ENCODE results near the gene KDM6A.

The KDM6A gene

DNA sequence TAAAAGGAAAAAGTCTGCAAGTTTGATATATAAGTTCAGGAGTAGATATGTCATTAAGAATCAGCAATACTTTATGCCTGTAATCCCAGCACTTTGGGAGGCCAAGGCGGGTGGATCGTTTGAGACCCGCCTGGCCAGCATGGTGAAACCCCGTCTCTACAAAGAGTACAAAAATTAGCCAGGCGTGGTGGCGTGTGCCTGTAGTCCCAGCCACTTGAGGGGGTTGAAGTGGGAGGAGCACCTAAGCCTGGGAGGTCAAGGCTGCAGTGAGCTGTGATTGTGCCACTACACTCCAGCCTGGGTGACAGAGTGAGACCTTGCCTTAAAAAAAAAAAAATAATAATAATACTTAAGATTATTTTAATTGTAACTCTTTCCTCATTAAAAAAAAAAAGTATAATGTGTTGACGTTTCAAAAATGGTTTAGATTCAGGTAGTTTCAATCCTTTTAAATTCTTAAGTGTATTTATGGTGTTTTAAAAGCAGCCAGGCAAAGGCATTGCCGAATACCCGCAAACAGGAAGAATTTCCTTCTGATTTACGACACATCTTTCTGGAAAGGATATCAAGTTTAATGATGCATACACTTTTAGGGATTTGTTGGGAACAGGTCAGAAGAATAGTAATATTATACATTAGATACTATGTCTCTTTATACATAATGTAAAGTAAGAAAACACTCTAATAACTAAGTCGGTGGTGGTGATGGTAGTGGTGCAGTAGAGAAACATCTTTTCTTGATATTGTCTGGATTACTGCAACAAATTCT lies 80.9 kb downstream of the KDM6A start:
- peaks cover 100% of the 10 kb centered on the region for H4K20me1 ChIP-seq

DNA sequence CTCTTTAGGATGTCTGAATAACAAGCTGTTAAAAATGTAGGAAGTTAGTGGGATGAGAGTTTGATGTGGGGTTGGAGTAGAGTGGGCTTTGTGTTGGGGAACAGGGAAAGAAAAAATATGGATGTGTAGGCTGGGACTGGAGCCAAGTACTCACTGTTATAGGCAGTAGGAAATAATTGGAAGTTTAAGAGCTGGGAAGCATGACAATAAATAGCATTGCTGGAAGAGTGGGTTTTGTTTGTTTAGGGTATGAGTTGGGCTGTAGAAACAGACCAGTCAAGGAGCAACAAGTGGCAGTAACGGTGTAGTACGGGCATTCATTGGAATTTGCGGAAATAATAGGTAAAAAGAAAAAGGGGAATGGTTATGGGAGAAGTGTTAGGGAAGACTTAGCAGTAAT lies 81.6 kb downstream of the KDM6A start:
- H3K9me3 ChIP-seq = peaks cover 52% of the 10 kb centered on the region
- no peak for TF ChIP-seq Cebpa-rat (IDR thresholded peaks at IDR 0.05)
- no peak overlapping the region for H3K9ac ChIP-seq
- peaks cover 99% of the 10 kb centered on the region for H4K20me1 ChIP-seq
- H3K4me2 ChIP-seq = no peak overlapping the region
- no peak overlapping the region for H3K27ac ChIP-seq
- no peak overlapping the region for H3K4me3 ChIP-seq
- H3K36me3 ChIP-seq = peaks cover 30% of the 10 kb centered on the region
- no peaks in the 10 kb centered on the region for H3K27me3 ChIP-seq
- no peaks in the 10 kb centered on the region for H3K4me1 ChIP-seq

More for the DNA sequence above, 80.9 kb downstream of the KDM6A start:
- no peaks in the 10 kb centered on the region for H3K4me1 ChIP-seq
- no peak overlapping the region for H3K27ac ChIP-seq
- no peaks in the 10 kb centered on the region for H3K27me3 ChIP-seq
- peaks cover 30% of the 10 kb centered on the region for H3K36me3 ChIP-seq
- H3K4me3 ChIP-seq = no peak overlapping the region
- H3K9ac ChIP-seq = no peak overlapping the region
- no peak for TF ChIP-seq Cebpa-rat (IDR thresholded peaks at IDR 0.05)
- H3K9me3 ChIP-seq = peaks cover 59% of the 10 kb centered on the region
- H3K4me2 ChIP-seq = no peak overlapping the region

DNA sequence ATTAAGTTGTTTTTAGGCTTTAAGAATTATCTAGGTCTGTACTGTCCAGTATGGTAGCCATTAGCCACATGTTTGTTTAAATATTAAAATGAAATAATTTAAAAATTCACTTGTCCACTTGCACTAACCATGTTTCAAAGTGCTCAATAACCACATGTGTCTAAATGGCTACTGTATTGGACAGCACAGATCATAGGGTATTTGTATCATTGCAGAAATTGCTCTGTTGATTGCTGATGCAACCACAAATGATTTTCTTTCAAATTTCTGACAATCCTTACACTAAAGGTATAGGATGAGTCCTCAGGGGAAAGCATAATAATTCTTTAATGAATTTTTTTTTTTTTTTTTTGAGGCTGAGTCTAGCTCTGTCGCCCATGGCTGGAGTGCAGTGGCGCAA lies 84.9 kb downstream of the KDM6A start:
- H3K9ac ChIP-seq = no peak overlapping the region
- no peaks in the 10 kb centered on the region for H3K4me1 ChIP-seq
- no peak overlapping the region for H3K27ac ChIP-seq
- no peak overlapping the region for H3K4me2 ChIP-seq
- H4K20me1 ChIP-seq = peaks cover 99% of the 10 kb centered on the region
- peaks cover 21% of the 10 kb centered on the region for H3K36me3 ChIP-seq
- no peaks in the 10 kb centered on the region for H3K27me3 ChIP-seq
- H3K9me3 ChIP-seq = peaks cover 24% of the 10 kb centered on the region
- no peak for TF ChIP-seq Cebpa-rat (IDR thresholded peaks at IDR 0.05)
- no peak overlapping the region for H3K4me3 ChIP-seq

DNA sequence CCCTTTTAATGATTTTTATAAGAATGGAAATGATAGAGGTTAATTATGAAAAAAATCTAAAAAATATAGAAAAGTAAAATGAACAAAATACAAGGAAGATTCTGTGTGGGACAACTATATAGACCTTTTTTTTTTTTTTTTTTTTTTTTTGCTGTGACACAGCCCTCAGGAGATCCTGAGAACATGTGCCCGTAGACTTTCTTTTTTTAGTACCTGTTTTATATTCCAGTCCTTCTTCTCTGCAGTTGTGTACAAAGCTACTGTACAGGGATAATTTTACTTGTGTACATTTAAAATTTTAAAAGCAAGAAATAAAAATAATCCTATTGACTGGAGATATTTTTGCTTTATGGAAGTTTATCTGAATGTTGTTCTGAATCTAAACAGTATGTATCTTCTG lies 85.5 kb downstream of the KDM6A start:
- Histone ChIP-seq H3K4me3 (no peak overlapping the region), H3K36me3 (peaks cover 22% of the 10 kb centered on the region), H4K20me1 (peaks cover 97% of the 10 kb centered on the region), H3K9ac (no peak overlapping the region), H3K27me3 (no peaks in the 10 kb centered on the region), H3K4me1 (no peaks in the 10 kb centered on the region), H3K27ac (no peak overlapping the region), H3K4me2 (no peak overlapping the region), H3K9me3 (peaks cover 26% of the 10 kb centered on the region)
- TF ChIP-seq Cebpa-rat (IDR thresholded peaks at IDR 0.05) = no peak

DNA sequence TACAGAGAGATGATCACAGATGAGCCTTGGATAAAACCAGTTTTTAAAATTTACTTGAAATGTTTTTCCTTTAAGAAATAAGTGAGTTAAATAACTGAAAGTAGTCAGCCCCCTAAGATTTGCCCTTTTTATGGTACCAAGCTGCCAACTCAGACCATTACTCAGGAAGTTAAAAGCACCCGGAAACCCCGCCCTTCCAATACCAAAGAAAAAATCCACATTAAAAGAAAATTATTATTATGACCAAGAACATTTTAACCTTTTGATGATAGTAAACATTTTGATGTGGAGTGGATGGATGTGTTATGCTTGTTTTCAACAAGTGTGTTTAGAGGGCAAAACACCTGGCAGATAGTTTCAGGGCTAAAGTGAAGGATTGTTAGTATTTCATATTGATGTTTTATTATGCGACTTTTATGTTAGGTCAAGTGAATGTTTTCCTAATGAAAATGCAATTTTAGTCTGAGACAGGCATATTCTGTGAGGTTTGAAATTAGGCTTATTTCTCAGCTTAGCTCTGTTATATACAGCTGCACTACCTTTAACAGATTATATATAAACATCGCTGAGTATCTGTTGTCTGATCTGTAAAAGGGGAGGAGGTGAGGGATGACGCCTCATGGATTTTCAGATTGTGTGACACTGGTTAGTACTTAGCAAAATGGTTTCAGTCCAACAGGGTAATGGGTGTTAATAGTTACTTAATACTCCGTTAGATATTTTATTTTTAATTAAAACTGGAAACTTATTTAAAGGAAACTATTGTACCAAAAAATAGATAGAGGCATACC lies 89.0 kb downstream of the KDM6A start:
- no peak for TF ChIP-seq Cebpa-rat (IDR thresholded peaks at IDR 0.05)
- Histone ChIP-seq H3K4me2 (no peak overlapping the region), H3K27me3 (no peaks in the 10 kb centered on the region), H3K4me1 (no peaks in the 10 kb centered on the region), H4K20me1 (peaks cover 74% of the 10 kb centered on the region), H3K27ac (no peak overlapping the region), H3K9me3 (peaks cover 40% of the 10 kb centered on the region), H3K4me3 (no peak overlapping the region), H3K9ac (no peak overlapping the region), H3K36me3 (peaks cover 50% of the 10 kb centered on the region)

DNA sequence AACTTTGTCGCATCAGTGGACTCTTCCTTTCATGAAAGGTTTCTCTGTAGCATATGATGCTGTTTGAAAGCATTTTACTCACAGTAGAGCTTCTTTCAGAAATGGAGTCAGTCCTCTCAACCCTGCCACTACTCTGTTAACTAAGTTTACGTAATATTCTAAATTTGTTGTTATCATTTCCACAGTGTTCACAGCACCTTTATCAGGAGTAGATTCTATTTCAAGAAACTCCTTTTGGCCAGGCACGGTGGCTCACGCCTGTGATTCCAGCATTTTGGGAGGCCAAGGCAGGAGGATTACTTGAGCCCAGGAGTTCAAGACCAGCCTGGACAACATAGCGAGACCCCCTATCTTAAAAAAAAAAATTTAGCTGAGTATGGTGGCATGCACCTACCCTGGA lies 90.0 kb downstream of the KDM6A start:
- Histone ChIP-seq H3K9ac (no peak overlapping the region), H3K4me1 (no peaks in the 10 kb centered on the region), H3K27ac (no peak overlapping the region), H3K4me2 (no peak overlapping the region), H3K36me3 (peaks cover 60% of the 10 kb centered on the region), H3K27me3 (no peaks in the 10 kb centered on the region), H3K9me3 (peaks cover 41% of the 10 kb centered on the region), H3K4me3 (no peak overlapping the region), H4K20me1 (peaks cover 72% of the 10 kb centered on the region)
- TF ChIP-seq Cebpa-rat (IDR thresholded peaks at IDR 0.05) = no peak

DNA sequence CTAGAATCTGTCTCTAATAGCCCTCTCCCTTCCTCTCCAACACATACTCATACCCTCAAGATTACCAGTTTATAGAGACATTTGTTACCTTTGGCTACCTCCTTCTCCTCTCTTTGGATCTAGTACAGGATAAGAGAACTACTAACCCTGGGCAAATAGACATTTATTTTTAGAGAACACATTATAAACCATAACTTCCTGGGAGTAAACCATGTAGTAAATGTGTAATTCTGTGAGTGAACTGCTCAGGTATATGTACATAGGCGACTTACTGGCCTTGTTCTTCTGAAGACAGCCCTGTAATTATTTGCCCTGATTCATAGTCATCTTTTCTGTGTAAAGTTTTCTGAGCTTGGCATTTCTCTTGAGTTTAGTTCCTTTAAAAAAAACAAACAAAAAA lies 94.2 kb downstream of the KDM6A start:
- H3K9ac ChIP-seq = no peak overlapping the region
- TF ChIP-seq Cebpa-rat (IDR thresholded peaks at IDR 0.05) = no peak
- H3K27ac ChIP-seq = no peak overlapping the region
- no peak overlapping the region for H3K4me2 ChIP-seq
- no peaks in the 10 kb centered on the region for H3K4me1 ChIP-seq
- H4K20me1 ChIP-seq = peaks cover 68% of the 10 kb centered on the region
- no peaks in the 10 kb centered on the region for H3K27me3 ChIP-seq
- no peak overlapping the region for H3K4me3 ChIP-seq
- peaks cover 65% of the 10 kb centered on the region for H3K9me3 ChIP-seq
- H3K36me3 ChIP-seq = peaks cover 80% of the 10 kb centered on the region

DNA sequence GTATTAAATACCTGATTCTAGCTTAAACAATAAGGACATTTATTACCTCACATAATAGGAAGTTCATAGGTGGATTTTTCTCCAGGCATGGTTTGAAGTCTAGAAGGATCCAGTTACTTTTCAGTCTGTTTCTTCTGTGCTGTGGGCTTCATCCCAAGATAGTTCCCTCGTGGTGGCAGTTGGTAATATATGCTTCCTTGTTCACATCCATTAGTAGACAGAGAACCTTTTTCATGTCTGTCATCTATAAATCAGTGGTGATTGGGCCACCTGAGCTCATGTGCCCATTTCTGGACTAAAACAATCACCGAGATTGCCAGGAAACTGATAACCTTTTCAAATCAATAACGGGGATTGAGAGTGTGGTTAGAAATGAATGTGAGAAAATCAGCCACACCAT lies 97.7 kb downstream of the KDM6A start:
- H3K4me2 ChIP-seq = no peak overlapping the region
- H3K9me3 ChIP-seq = peaks cover 68% of the 10 kb centered on the region
- no peak overlapping the region for H3K4me3 ChIP-seq
- H3K27me3 ChIP-seq = no peaks in the 10 kb centered on the region
- H3K27ac ChIP-seq = no peak overlapping the region
- peaks cover 45% of the 10 kb centered on the region; the same call in 1 of the 2 replicates for H4K20me1 ChIP-seq
- no peaks in the 10 kb centered on the region for H3K4me1 ChIP-seq
- no peak for TF ChIP-seq Cebpa-rat (IDR thresholded peaks at IDR 0.05)
- H3K9ac ChIP-seq = no peak overlapping the region
- H3K36me3 ChIP-seq = peaks cover 78% of the 10 kb centered on the region

DNA sequence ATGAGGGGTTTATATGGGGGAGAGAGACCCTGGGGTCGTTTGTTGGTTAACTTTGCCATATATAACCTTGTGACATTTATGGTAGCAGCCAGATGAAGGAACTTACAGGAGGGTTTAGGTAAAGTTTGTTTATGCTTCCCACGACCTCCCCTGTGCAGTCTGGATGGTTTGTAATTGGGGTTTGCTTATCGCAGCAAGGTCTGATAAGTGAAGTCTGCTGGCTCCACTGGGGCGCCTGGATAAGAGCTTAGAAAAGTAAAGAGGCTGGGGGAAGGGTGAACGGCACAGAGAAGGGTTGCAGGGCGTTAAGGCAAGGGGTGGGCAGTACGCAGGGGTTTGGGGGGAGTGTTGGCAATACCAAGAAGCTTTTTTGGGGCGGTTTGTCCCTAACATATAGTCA lies 98.7 kb downstream of the KDM6A start:
- Histone ChIP-seq H3K9ac (no peak overlapping the region), H3K27me3 (no peaks in the 10 kb centered on the region), H4K20me1 (peaks cover 45% of the 10 kb centered on the region; the same call in 1 of the 2 replicates), H3K36me3 (peaks cover 78% of the 10 kb centered on the region), H3K4me1 (no peaks in the 10 kb centered on the region), H3K4me2 (no peak overlapping the region), H3K4me3 (no peak overlapping the region), H3K9me3 (peaks cover 71% of the 10 kb centered on the region), H3K27ac (no peak overlapping the region)
- TF ChIP-seq Cebpa-rat (IDR thresholded peaks at IDR 0.05) = no peak

DNA sequence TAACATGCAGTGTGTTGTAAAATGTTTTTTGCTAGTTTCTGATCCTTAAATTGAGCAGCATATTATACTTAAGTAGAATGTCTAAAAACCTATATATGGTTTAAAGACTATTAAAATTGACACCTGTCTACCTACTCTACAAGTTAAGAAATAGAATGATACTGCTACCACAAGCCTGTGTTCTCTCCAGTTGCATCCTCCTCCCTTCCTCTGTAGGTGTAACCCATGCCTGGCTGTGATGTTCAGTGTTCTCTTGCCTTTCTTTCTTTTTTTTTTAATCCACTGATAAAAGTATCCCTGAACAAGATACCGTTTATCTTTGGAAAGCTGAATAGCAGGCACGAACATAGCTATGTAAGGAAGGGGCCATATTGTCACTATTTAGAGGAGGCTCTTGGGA lies 99.1 kb downstream of the KDM6A start:
- no peak overlapping the region for H3K4me3 ChIP-seq
- peaks cover 45% of the 10 kb centered on the region; the same call in 1 of the 2 replicates for H4K20me1 ChIP-seq
- no peak for TF ChIP-seq Cebpa-rat (IDR thresholded peaks at IDR 0.05)
- no peak overlapping the region for H3K9ac ChIP-seq
- H3K4me2 ChIP-seq = no peak overlapping the region
- no peaks in the 10 kb centered on the region for H3K4me1 ChIP-seq
- peaks cover 79% of the 10 kb centered on the region for H3K36me3 ChIP-seq
- H3K27ac ChIP-seq = no peak overlapping the region
- no peaks in the 10 kb centered on the region for H3K27me3 ChIP-seq
- H3K9me3 ChIP-seq = peaks cover 75% of the 10 kb centered on the region

Measured in BLaER1 (cell line).